HEK293 (cell line): ENCODE results near the gene DCST1.

Experiments used
- CTCF ChIA-PET: fragments of 350-600 bp; formaldehyde crosslinking; extraction: SDS; loops from one replicate; lab custom pipeline; 2021; ENCODE audit warnings: antibody characterized with exemption; lab: Yijun Ruan, JAX
- POLR2A ChIA-PET: fragments of 300-600 bp; formaldehyde crosslinking; extraction: SDS; loops from one replicate; lab custom pipeline; 2020; ENCODE audit warnings: antibody characterized with exemption, inconsistent platforms; lab: Yijun Ruan, JAX
- H3K27ac ChIP-seq: fragments of 200-500 bp; sonication (Bioruptor generic); 2 replicates; pipeline ENCODE4 v1.5.1; 2014; ENCODE audit warnings: low read depth, low read length, control low read depth, inconsistent platforms; ENCODE audit errors: extremely low read depth
- H3K36me3 ChIP-seq, 2 experiments: fragments of 200-500 bp in 1 of 2; sonication (Bioruptor generic) in 1 of 2; 1 replicate in 1 of 2; 2 replicates in 1 of 2; pipeline ENCODE4 v1.5.1; 2014 to 2017; ENCODE audit warnings: inconsistent platforms in 2 of 2, low read length in 2 of 2; ENCODE audit not compliant: control insufficient read depth in 2 of 2, insufficient read depth in 1 of 2
- H3K4me1 ChIP-seq: fragments of 200-500 bp; sonication (Bioruptor generic); 2 replicates; pipeline ENCODE4 v1.5.1; 2014; ENCODE audit warnings: mild to moderate bottlenecking, low read length, inconsistent platforms; ENCODE audit not compliant: control insufficient read depth, insufficient read depth
- H3K4me3 ChIP-seq: 2 replicates; pipeline ENCODE4 v1.5.1; 2011; ENCODE audit warnings: low read depth, mild to moderate bottlenecking, control low read depth, low read length, moderate library complexity
- H3K9me3 ChIP-seq: fragments of 200-500 bp; sonication (Bioruptor generic); 2 replicates; pipeline ENCODE4 v1.5.1; 2014; ENCODE audit warnings: low read depth, low read length, inconsistent platforms; ENCODE audit not compliant: control insufficient read depth, insufficient read depth
- BCL11B ChIP-seq: fragments of 450-650 bp; formaldehyde crosslinking; IDR thresholded peaks from 2 replicates; pipeline ENCODE4 v1.5.1; 2016; ENCODE audit warnings: low read depth, missing biosample characterization, missing genetic modification characterization
- HOXC10 ChIP-seq: sonication (generic); formaldehyde crosslinking; IDR thresholded peaks from 2 replicates; pipeline ENCODE4 v1.8.1; 2023; ENCODE audit warnings: mild to moderate bottlenecking, missing genetic modification reagents
- KLF7 ChIP-seq: fragments of 450-650 bp; formaldehyde crosslinking; IDR thresholded peaks from 2 replicates; pipeline ENCODE4 v1.5.1; 2016; ENCODE audit warnings: missing biosample characterization, missing genetic modification characterization, borderline replicate concordance
- SCRT2 ChIP-seq: fragments of 450-650 bp; formaldehyde crosslinking; IDR thresholded peaks from 2 replicates; pipeline ENCODE4 v1.5.1; 2016; ENCODE audit warnings: missing biosample characterization, missing genetic modification characterization
- YY1 ChIP-seq: fragments of 450-650 bp; formaldehyde crosslinking; IDR thresholded peaks from 2 replicates; pipeline ENCODE4 v1.5.1; 2018; ENCODE audit warnings: missing biosample characterization, missing genetic modification characterization
- ZBTB21 ChIP-seq: fragments of 450-650 bp; formaldehyde crosslinking; IDR thresholded peaks from 2 replicates; pipeline ENCODE4 v1.5.1; 2017; ENCODE audit warnings: missing biosample characterization, missing genetic modification characterization
- ZIC2 ChIP-seq: fragments of 450-650 bp; formaldehyde crosslinking; IDR thresholded peaks from 2 replicates; pipeline ENCODE4 v1.5.1; 2016; ENCODE audit warnings: missing biosample characterization, missing genetic modification characterization
- ZNF112 ChIP-seq: fragments of 450-650 bp; formaldehyde crosslinking; IDR thresholded peaks from 2 replicates; pipeline ENCODE4 v1.5.0; 2017; ENCODE audit warnings: missing biosample characterization, missing genetic modification characterization
- ZNF214 ChIP-seq: fragments of 450-650 bp; formaldehyde crosslinking; IDR thresholded peaks from 2 replicates; pipeline ENCODE4 v1.5.1; 2017; ENCODE audit warnings: missing biosample characterization, mild to moderate bottlenecking, missing genetic modification characterization, borderline replicate concordance
- ZNF311 ChIP-seq: fragments of 450-650 bp; formaldehyde crosslinking; IDR thresholded peaks from 2 replicates; pipeline ENCODE4 v1.5.1; 2017; ENCODE audit warnings: missing biosample characterization, missing genetic modification characterization, borderline replicate concordance
- ZNF335 ChIP-seq: fragments of 450-650 bp; formaldehyde crosslinking; conservative IDR thresholded peaks from 2 replicates; pipeline ENCODE4 v1.5.1; 2016; ENCODE audit warnings: missing biosample characterization, missing genetic modification characterization
- ZNF350 ChIP-seq: fragments of 450-650 bp; formaldehyde crosslinking; IDR thresholded peaks from 2 replicates; pipeline ENCODE4 v1.5.0; 2017; ENCODE audit warnings: missing biosample characterization, mild to moderate bottlenecking, missing genetic modification characterization
- ZNF366 ChIP-seq: fragments of 450-650 bp; formaldehyde crosslinking; conservative IDR thresholded peaks from 2 replicates; pipeline ENCODE4 v1.5.1; 2016; ENCODE audit warnings: missing biosample characterization, missing genetic modification characterization
- ZNF404 ChIP-seq: fragments of 450-650 bp; formaldehyde crosslinking; IDR thresholded peaks from 2 replicates; pipeline ENCODE4 v1.5.1; 2017; ENCODE audit warnings: missing biosample characterization, missing genetic modification characterization
- ZNF549 ChIP-seq: fragments of 450-650 bp; IDR thresholded peaks from 2 replicates; pipeline ENCODE4 v1.5.1; 2018; ENCODE audit warnings: missing biosample characterization, missing genetic modification characterization, mild to moderate bottlenecking, inconsistent platforms, moderate library complexity
- ZNF585B ChIP-seq: fragments of 450-650 bp; formaldehyde crosslinking; IDR thresholded peaks from 2 replicates; pipeline ENCODE4 v1.5.1; 2016; ENCODE audit warnings: missing biosample characterization, missing genetic modification characterization
- ZNF623 ChIP-seq: fragments of 450-650 bp; formaldehyde crosslinking; IDR thresholded peaks from 2 replicates; pipeline ENCODE4 v1.5.1; 2016; ENCODE audit warnings: missing biosample characterization, missing genetic modification characterization
- ZNF747 ChIP-seq: fragments of 450-650 bp; formaldehyde crosslinking; IDR thresholded peaks from 2 replicates; pipeline ENCODE4 v1.5.1; 2016; ENCODE audit warnings: missing biosample characterization, missing genetic modification characterization
- ZNF777 ChIP-seq: fragments of 450-650 bp; formaldehyde crosslinking; IDR thresholded peaks from 2 replicates; pipeline ENCODE4 v1.5.1; 2017; ENCODE audit warnings: missing biosample characterization, missing genetic modification characterization, borderline replicate concordance
- ZNF792 ChIP-seq: fragments of 450-650 bp; formaldehyde crosslinking; IDR thresholded peaks from 2 replicates; pipeline ENCODE4 v1.5.1; 2016; ENCODE audit warnings: missing biosample characterization, missing genetic modification characterization
- ZXDB ChIP-seq: fragments of 450-650 bp; formaldehyde crosslinking; IDR thresholded peaks from 2 replicates; pipeline ENCODE4 v1.5.1; 2016; ENCODE audit warnings: missing biosample characterization, missing genetic modification characterization
- TF ChIP-seq, protein P1 (sequence below): fragments of 450-650 bp; formaldehyde crosslinking; IDR thresholded peaks from 2 replicates; pipeline ENCODE4 v1.5.1; 2016; ENCODE audit warnings: missing biosample characterization, missing genetic modification characterization
- TF ChIP-seq, protein P2 (sequence below): fragments of 450-650 bp; formaldehyde crosslinking; IDR thresholded peaks from 2 replicates; pipeline ENCODE4 v1.5.1; 2016; ENCODE audit warnings: missing biosample characterization, missing genetic modification characterization
- TF ChIP-seq, protein P3 (sequence below): fragments of 450-650 bp; formaldehyde crosslinking; IDR thresholded peaks from 2 replicates; pipeline ENCODE4 v1.5.1; 2016; ENCODE audit warnings: missing biosample characterization, missing genetic modification characterization
- TF ChIP-seq, protein P4 (sequence below): fragments of 450-650 bp; IDR thresholded peaks from 2 replicates; pipeline ENCODE4 v1.5.1; 2018; ENCODE audit warnings: missing biosample characterization, mild to moderate bottlenecking, missing genetic modification characterization
- TF ChIP-seq, protein P5 (sequence below): fragments of 450-650 bp; formaldehyde crosslinking; IDR thresholded peaks from 2 replicates; pipeline ENCODE4 v1.5.1; 2017; ENCODE audit warnings: missing biosample characterization, mild to moderate bottlenecking, missing genetic modification characterization, moderate library complexity

The DCST1 gene

DNA sequence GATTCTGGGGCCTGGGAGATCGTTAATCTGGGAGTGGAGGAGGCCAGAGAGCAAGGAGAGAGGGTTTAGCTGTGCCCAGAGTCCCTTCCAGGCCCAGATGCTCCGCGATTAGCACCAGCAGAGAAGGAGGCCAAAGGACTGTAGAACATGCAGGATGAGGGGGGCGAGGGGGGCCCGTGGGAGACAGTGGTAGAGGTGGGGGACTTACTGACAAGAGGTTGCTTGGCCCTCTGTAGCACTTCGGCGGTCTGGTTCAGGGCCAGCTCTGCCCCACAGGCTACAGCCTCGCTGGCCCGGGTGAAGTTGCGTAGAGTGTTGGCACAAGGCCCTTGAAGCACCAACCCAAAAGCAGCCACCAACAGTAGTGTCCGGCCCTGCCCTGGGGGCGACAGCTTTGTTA lies 738 bp upstream of the DCST1 start (continued):
- TF ChIP-seq ZXDB (tag by site-specific recombination) (no peak), ZNF549 (tag by site-specific recombination) (no peak), ZNF335 (tag by site-specific recombination) (no peak), KLF7 (no peak), BCL11B (tag by site-specific recombination) (no peak), SCRT2 (tag by site-specific recombination) (no peak), ZNF311 (no peak), HOXC10 (CRISPR knock-in tag) (no peak), ZNF747 (tag by site-specific recombination) (no peak), ZNF792 (tag by site-specific recombination) (no peak), YY1 (no peak), ZNF404 (tag by site-specific recombination) (no peak), ZNF623 (tag by site-specific recombination) (no peak), ZNF112 (tag by site-specific recombination) (no peak)
- TF ChIP-seq, protein P1, sequence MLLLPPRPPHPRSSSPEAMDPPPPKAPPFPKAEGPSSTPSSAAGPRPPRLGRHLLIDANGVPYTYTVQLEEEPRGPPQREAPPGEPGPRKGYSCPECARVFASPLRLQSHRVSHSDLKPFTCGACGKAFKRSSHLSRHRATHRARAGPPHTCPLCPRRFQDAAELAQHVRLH, result no peak
- TF ChIP-seq, protein P2, sequence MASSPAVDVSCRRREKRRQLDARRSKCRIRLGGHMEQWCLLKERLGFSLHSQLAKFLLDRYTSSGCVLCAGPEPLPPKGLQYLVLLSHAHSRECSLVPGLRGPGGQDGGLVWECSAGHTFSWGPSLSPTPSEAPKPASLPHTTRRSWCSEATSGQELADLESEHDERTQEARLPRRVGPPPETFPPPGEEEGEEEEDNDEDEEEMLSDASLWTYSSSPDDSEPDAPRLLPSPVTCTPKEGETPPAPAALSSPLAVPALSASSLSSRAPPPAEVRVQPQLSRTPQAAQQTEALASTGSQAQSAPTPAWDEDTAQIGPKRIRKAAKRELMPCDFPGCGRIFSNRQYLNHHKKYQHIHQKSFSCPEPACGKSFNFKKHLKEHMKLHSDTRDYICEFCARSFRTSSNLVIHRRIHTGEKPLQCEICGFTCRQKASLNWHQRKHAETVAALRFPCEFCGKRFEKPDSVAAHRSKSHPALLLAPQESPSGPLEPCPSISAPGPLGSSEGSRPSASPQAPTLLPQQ (tag by site-specific recombination), result no peak

DNA sequence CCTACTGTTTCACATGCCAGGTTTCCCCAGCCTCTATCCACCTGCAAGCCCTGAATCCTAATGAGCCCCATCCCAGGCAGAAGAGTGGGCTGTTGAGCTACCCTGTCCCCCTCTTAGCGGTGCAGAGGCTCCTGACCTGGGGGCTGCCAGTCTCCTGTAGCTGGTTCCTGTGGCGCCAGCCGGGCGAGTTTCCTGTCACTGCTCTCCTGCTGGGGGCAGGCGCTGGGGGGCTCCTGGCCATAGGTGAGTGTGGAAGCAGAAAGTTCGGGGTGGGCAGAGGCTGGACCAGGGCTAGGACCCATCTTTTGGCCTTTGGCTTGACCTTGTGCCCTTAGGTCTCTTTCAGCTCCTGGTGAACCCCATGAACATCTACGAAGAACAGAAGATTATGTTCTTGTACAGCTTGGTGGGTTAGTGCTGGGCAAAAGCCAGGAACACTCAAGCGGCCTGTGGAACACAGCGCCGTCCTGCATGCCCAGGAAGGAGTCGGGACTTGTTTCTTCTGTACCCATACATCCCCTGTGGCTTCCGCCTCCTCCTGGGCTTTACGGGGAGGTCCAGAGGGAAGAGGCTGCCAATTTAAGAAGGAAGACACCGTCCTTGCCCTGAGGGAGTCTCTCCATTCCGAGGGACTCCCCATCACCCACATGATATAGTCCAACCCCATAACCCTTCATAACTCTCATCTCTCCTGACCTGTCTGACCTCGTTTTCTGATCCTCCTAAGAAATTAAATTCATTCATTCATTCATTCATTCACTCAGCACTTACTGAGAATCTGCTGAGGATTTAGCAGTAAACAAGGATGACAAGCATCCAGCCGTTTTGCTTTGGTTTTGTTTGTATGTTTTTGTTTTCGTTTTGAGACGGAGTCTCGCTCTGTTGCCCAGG lies 939 bp downstream of the DCST1 start:
- POLR2A ChIA-PET, result no interaction called here
- TF ChIP-seq ZNF366 (tag by site-specific recombination), result no peak
- no peak for TF ChIP-seq ZNF777
- TF ChIP-seq, protein P3, sequence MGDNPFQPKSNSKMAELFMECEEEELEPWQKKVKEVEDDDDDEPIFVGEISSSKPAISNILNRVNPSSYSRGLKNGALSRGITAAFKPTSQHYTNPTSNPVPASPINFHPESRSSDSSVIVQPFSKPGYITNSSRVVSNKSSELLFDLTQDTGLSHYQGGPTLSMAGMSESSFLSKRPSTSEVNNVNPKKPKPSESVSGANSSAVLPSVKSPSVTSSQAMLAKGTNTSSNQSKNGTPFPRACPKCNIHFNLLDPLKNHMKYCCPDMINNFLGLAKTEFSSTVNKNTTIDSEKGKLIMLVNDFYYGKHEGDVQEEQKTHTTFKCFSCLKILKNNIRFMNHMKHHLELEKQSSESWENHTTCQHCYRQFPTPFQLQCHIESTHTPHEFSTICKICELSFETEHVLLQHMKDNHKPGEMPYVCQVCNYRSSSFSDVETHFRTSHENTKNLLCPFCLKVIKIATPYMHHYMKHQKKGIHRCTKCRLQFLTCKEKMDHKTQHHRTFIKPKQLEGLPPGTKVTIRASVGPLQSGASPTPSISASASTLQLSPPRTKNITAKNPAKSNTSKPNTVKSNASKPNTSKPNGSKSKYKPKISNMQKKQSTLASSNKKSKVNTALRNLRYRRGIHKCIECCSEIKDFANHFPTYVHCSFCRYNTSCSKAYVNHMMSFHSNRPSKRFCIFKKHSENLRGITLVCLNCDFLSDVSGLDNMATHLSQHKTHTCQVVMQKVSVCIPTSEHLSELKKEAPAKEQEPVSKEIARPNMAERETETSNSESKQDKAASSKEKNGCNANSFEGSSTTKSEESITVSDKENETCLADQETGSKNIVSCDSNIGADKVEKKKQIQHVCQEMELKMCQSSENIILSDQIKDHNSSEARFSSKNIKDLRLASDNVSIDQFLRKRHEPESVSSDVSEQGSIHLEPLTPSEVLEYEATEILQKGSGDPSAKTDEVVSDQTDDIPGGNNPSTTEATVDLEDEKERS, result no peak
- TF ChIP-seq ZNF214 (tag by site-specific recombination), result no peak
- TF ChIP-seq, protein P4, sequence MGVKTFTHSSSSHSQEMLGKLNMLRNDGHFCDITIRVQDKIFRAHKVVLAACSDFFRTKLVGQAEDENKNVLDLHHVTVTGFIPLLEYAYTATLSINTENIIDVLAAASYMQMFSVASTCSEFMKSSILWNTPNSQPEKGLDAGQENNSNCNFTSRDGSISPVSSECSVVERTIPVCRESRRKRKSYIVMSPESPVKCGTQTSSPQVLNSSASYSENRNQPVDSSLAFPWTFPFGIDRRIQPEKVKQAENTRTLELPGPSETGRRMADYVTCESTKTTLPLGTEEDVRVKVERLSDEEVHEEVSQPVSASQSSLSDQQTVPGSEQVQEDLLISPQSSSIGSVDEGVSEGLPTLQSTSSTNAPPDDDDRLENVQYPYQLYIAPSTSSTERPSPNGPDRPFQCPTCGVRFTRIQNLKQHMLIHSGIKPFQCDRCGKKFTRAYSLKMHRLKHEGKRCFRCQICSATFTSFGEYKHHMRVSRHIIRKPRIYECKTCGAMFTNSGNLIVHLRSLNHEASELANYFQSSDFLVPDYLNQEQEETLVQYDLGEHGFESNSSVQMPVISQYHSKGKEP, result no peak
- no peak for TF ChIP-seq ZNF585B (tag by site-specific recombination)
- no peak for TF ChIP-seq ZBTB21
- TF ChIP-seq ZIC2, result no peak
- TF ChIP-seq ZNF350 (tag by site-specific recombination), result no peak
- no peak for TF ChIP-seq SCRT2 (tag by site-specific recombination)
- TF ChIP-seq, protein P5, sequence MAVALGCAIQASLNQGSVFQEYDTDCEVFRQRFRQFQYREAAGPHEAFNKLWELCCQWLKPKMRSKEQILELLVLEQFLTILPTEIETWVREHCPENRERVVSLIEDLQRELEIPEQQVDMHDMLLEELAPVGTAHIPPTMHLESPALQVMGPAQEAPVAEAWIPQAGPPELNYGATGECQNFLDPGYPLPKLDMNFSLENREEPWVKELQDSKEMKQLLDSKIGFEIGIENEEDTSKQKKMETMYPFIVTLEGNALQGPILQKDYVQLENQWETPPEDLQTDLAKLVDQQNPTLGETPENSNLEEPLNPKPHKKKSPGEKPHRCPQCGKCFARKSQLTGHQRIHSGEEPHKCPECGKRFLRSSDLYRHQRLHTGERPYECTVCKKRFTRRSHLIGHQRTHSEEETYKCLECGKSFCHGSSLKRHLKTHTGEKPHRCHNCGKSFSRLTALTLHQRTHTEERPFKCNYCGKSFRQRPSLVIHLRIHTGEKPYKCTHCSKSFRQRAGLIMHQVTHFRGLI (tag by site-specific recombination), result no peak

More for the DNA sequence above, 939 bp downstream of the DCST1 start:
- CTCF ChIA-PET, result interaction anchor here (1.2 to 3.0 kb wide), 3 partner anchors 10 to 57 kb away, joined by 5 to 19 read pairs (median 8); no protein-coding TSS in a partner anchor
- Histone ChIP-seq H3K36me3 (no peaks in the 10 kb centered on the region), H3K27ac (no peak overlapping the region), H3K4me1 (no peaks in the 10 kb centered on the region), H3K4me3 (no peak overlapping the region), H3K9me3 (no peaks in the 10 kb centered on the region)
